ENCODE results near the gene BRD2.
"Not testable (repeated sequence)": the region's sequence is repeated elsewhere in the genome, so short reads cannot be mapped to it uniquely, and the experiment has no call there.

BRD2 gene

DNA sequence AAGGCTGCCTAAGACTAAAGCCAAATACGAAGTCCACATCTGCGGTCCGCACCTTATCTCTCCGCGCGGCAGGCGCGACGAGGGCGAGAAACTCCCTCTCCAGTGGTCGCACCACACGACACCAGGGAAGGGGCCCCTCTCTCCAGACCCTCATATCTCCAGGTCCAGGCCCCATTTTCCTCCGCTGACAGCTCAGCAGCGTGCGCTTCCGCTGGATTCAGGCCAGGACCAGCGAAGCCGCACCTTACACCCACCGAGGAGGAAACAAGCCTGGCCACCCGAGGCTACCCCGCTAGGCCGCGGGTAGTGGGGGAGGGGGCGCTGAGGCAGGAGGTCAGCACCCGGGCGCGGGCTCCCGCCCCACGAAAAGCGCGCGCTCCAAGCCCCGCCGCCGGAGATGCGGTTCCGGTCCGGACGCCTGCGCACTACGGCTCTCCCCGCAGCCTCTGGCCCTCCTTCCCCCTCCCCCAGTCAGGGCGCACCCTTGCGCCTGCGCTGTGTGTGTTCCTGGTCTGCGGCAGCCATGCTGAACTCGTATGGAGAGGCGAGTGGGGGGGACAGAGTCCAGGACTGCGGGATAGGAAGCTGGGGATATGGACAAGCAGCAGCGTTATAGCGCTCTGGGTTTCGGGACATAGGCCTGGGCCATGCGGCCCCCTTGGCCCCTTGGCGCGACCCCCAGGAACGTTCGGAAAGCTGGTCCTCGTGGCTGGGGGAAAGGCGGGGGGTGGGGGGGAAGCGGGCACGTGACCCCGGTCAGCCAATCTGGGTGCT is at the start of gene BRD2:
Gene BRD2 (plus strand): TSS at position 502 of the 774 bp plus-strand sequence. CDS start 4,305 bp downstream, outside the sequence.
- peak; percentile 73 to 100 (median 95) for DNase-seq

DNA sequence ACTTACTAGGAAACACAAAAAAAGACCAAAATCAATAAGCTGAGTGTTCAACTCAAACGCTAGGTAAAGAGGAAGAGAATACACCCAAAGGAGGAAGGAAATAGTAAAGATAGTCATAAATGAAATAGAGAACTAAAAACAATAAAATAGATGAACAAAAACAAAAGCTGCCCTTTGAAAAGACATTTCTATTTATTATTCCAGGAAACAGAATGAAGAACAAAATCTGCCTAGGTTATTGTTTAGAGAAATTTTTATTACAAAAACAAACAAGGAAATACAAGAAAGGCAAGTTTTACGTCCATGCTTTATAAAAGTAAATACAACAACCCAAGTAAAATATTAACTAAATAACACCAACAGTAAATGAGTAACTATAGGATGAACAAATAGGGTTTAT is 47.7 kb upstream of the BRD2 start:
- no peak for DNase-seq

DNA sequence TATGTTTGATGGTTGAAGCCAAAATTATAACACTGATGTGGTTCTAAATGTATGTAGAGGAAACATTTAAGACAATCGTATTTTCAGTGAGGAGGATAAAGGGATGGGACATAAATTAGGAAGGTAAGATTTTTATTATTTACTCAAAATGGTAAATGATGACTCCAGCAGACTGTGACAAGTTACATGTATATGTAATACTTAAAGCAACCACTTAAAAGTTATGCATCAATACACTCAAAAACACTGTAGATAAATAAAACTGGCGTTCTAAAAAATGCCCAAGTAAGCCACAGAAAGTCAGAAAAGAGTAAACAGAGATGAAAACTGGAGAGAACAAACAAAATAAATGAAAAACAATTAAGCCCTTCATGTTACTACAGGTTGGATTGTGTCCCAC is 46.3 kb upstream of the BRD2 start:
- no peak for DNase-seq

DNA sequence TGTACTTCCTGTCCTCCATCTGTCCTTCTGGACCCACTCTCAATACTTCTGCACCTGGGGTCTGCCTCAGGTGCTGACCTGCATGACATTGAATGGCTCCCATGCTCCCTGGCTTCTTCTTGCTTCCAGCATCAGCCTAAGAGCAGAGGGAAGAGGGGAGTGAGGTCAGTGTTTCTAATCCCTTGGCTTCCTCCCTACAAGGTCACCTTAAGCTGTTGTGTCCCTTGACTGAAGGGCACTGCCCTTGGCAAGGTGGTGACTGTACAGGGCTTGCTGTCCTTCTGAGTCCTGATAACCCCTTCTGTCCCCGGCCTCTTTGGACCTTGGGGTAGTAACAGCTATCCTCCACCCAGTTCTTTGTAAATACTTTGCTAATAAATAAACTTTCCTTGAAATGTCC is 37.2 kb upstream of the BRD2 start:
- DNase-seq = no peak

DNA sequence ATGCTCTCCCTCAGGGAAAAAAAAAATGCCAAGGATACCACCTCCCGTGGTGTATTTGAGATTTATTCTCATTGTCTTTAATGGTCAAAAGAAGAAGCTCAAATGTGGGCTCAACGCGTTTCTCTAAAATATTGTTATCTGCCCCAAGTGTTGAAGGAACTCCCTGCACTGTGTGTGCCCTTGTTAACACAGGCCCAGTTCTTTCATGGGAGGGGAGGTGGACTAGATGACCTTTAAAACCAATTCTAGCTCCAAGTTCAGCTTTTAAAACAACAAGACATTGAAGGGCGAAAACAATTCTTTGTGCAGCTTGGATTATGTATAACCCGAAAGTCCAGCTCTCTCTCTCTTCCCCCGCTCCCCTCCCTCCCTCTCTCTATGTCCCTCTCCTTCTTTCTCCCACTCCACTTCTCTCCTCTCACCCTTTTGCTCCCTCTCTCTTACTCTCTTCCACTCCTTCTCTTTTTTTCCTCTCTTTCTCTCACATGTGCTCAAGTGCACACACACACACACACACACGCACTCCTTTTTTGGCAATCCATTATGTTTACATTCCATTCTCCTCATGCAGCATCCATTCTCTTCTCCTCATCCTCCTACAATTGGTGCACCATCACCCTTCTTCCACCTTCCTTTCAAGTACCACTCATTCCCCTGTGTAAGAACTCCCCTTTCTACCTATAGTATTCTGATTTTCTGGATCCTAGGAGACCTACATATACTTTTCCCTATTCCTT is 36.1 kb upstream of the BRD2 start:
- DNase-seq = no peak

DNA sequence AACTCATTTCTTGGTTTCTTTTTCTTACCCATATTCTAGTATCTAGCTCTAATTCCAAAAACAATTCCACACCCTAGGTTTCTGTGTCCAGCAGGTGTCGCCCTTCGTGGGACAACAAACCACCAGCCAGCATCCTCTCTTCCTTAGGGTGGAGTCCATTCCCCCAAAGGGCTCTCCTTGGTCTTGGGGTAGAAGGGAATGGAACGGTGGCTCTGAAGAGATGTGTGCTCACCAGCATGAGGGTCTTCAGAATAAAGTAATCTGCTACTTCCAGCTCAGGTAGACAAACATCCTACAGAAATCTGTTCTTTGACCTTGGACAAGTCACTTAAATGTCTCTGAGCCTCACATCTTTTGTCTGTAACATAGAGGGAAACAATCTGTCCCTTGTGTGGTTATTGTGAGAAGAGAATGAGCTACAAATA is 34.7 kb upstream of the BRD2 start:
- peak in 36 of 58 donors; percentile 6 to 77 (median 34) for DNase-seq

DNA sequence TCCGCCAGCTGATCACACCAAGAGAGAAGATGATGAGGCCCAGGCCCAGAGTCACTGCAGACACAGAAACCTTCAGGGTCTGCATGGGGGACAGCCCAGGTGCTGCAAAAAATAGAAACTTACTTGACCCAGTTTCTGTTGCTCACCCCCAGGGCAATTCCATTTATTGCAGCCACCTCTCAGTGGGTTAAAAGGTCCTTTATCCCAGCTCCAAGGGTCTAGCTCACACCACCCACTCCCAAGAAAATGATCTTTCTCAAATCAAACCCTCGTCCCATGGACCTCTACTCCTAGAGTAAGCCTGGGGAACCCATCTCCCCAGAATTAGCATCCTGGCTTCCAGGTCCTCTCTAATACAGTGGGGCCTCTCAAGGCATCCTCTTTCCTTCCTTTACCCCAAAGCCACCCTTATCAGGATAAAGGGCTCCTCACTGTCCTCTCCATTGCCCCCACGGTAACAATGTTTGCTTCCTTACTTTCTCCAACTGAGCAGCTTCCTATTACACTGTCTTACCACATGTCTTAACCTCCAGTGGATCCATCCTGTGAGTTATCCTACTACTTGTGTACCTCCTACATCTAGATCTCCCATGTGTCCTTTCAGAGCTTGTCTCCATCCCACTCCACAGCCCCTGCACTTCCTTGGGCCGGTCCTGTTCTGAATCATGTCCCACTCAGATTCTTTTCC is 32.7 kb upstream of the BRD2 start:
- DNase-seq = no peak

DNA sequence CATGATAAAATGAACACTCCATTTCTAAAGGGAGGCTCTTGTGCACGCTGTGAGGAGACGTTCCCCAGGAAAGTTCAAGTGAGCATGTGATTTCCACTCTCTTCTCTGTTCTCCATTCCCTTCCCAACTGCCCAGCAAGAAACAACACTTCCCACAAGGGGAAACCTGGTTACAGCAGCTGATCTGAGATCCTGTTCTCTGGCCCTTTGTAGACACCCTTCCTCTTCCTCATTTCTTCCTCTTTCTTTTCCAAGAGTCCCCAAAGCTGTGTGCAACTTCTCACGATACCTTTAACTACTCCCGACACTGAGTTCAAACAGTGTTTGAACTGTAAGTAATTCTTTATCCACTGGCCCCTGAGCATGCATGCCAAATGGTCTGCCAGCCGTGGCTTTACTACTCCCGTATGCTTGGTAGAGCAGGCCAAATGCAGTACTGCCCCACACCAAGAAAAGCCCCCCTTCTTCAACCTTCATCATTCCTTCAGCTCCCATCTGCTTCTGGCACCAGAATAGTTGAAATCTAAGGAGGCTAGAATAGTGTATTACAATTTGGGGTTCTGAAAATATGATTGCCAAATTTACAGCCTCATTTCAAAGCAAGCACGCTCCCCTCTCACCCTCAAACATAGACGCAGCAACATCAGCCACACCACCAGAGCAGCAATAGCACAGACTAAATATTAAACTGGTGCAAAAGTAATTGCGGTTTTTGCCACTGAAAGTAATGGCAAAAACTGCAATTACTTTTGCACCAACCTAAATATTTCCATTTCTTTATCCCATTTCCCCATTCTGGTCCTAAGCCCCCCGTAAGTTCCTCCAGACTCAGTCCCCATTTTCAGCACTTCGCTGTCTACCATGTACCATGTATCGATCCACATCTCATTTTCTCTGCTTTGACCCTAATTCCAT is 31.9 kb upstream of the BRD2 start:
- DNase-seq = no peak

DNA sequence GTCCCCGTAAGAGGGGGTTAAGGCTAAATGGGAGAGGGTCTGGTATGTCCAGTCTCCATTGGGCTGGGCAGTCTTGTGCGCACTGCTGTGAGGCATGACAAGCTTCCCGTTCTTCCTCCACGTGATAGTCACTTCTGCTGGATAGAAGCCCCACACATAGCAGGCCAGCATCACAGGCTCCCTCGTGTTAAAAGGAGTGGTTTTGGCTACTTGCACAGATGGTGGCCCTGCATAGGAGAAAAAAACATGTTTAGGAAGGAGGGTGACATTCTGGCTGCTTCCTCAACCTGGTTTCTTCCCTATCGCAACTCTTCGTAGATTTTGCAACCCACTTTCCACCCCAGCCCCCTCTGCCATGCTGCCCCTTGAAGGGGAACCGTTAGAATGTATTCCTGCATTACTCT is 31.2 kb upstream of the BRD2 start:
- peak in 9 of 58 donors; percentile 8 to 39 (median 15) for DNase-seq

DNA sequence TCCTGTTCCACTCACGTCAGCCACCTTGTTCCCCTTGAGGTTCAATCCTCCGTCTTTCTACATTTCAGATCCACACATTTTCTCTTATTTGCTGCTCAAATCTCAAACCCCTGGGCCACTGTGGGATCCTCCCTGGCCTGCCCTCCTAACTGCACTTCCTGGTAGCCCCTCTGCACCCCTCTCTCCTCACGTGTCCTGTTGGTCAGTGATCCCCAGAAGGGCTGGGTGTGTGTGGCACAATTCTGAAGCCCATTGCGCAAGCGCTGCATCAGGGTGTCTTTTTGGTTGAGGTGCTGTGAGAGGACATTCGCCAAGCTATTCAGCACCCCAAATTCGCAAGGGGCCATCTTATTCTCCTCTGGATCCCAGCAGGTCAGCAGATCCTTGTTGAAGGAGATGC is 29.9 kb upstream of the BRD2 start:
- DNase-seq = no peak

DNA sequence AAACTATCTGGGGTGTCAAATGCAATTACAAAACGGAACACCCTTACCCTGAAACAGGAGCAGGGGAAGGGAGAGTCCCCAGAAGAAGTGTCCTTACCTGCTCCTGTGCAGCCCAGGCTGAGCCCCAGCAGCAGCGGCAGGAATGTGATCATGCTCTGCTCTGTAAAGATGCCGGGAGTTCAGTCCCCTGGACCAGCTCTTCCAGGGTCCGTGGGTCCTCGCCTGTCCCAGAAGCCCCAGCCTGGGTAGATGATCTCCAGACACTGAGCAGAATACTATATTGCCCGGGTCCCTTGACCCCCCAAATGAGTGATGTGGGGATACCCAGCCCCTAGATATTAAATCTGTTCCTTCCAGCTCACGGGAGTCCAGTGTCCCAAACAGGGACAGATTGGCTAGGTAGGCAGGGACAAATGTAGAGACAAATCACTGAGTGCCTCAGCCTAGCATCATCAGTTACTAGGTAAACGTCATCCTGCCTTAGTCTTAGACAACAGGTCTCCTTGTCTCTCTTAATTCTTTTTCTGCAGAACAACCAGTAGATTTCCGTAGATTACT is 27.7 kb upstream of the BRD2 start, which contains the start of gene HLA-DMB:
Gene HLA-DMB (minus strand): TSS at position 373 of the 558 bp plus-strand sequence. CDS start 221 bp downstream, at position 152.
- peak in 28 of 58 donors; percentile 12 to 86 (median 34) for DNase-seq

DNA sequence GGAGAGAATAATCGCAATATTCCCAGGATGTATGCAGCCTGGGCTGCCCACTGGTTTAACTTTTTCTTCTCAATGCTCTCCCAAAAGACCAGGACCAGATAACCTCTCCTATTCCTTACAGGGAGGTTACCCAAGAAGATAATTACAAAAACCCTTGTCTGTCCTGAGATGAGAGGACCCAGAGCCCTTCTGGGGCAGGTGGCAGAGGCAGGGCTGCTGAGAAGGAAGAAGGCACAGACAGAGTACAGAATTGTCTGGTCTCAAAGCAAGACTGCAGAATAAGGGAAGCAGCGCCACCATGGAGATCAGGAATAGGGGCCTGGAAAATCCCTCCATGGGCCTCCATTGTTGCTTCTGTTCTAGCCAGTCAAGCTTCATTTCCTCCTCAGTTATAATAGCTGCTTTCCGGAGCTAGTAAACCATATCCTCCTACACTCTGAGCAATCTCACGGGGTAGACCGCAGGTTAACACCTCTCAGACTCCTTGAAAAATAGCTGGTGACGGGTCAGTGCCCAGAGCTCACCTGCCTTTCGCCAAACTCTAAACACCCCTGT is 27.1 kb upstream of the BRD2 start:
- no peak for DNase-seq

DNA sequence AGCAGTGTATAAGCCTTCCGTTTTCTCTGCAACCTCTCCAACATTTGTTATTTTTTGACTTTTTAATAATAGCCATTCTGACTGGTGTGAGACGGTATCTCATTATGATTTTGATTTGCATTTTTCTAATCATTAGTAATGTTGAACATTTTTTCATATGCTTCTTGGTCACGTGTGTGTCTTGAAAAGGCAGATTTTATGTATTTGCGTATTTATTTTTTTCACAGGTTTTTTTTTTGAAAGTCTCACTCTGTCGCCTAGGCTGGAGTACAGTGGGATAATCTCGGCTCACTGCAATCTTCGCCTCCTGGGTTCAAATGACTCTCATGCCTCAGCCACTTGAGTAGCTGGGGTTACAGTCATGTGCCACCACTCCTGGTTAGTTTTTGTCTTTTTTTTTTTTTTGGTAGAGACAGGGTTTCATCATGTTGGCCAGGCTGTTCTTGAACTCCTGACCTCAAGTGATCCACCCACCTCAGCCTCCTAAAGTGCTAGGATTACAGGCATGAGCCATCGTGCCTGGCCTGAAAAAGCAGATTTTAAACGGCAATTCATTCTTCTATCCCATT is 25.8 kb upstream of the BRD2 start:
- not testable (repeated sequence) for DNase-seq

DNA sequence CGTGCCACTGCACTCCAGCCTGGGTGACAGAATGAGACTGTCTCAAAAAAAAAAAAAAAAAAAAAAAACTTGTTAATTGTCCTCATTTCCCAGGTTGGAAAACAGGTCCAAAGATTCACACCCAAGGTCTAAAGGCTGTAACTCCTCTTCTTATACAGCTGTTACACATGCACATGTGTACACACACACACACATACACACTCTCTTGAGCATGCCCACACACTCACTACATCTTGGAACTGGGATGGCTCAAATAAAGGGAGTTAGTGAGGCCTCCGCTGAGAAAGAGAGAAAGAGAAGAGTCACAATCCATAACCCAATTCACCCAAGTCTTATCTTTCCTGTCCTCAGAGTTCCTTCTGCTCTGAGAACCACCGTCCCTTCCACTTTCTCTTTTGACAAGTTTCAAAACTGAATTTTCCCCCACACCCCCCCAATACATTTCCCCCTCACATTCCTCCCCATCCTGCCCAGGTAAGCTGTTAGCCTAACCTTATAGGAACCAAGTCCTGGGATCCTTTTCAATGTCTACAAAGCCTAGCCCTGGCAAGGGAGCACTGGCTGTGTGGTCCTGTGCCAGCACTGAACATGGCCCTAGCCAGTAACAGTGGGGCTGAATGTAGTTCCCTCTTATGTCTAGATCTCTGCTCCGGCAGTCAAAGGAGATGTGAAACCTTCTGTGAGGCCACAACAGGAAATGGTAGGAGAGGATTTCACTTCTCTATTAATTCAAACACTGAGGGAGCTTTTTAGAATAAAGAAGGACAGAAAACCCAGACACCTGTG is 24.3 kb upstream of the BRD2 start:
- DNase-seq = peak in 7 of 58 donors; percentile 7 to 52 (median 14)

DNA sequence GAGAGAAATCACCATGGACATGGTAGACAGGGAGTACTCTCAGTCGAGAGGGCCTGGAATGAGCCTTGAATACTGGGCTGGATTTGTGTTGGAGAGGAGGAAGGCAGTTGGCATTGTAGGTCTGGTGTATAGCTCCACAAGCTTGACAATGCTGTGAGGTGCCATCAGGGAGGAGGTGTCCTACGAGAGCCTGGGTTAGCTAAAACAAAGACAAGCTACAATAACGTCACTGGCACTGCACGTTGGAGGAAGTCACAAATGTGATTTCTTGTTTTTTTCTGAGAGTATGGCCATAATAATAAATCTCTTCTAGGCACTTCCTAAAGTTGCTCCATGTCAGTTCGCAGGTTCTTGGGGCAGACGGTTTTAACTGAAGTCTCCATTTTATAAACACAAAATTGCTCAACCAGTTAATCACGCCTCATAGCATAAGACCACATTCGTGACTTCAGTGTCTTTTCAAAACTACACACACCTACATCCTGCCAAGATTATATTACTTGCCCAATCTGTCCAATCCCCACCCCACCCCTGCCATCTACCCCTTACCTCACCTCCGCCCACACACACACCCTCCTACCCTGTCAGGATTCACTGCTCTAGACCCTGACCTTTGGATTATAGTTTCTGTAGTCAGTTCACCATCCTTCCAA is 23.2 kb upstream of the BRD2 start:
- DNase-seq = no peak

DNA sequence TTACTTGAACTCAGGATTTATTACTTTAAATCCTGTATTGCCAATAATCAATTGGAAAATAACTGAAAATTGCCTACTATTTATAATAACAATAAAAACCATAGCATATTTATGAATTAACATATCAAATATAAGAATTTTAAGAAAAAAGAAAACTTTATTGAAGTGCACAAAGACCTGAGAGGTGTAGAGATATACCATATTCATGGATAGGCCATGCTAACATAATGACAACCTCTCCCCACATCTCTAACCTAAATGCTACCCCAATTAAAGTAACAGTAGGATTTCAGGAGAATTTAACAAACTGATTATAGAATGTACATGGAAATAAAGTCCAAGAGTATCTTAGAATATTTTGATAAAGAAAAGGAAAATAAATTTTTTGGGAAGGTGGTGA is 22.4 kb upstream of the BRD2 start:
- DNase-seq = no peak

DNA sequence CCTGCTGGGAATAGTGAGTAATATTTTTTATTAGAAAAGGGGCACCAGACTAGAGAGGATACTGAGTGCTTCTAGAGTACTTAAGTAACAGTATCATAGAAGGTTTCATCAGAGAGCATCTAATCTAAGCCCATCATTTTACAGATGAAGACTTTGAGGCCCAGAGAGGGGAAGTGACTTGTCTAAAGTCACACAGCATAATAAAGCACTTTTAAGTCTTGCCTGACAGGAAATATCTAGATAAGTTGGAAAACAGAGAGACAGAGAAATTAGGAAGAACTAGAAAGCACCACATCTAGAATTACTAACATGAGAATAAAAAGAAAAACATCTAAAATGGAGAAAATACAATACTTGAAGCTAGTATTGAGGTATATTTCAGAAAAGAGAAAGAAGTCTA is 21.5 kb upstream of the BRD2 start:
- no peak for DNase-seq
